Superior temporal gyrus (tissue), 1 donor: ENCODE results near the gene GPATCH1.
A peak's percentile ranks its signal among the peaks of the same experiment; 100 is the strongest.
"Not testable (repeated sequence)": the region's sequence is repeated elsewhere in the genome, so short reads cannot be mapped to it uniquely, and the experiment has no call there.

Source experiments
- DNase-seq: peaks from one replicate; pipeline ENCODE4 v3.0.0-alpha.2; 2016; ENCODE audit errors: extremely low spot score

GPATCH1 gene

GRCh38 chr19:33080761-33081681 lies at the start of gene GPATCH1:
Gene GPATCH1 (plus strand): TSS chr19:33081181. CDS start chr19:33081194, 13 bp downstream.
- DNase-seq, result peak; percentile 89

GRCh38 chr19:33032218-33032781 lies 48.7 kb upstream of the GPATCH1 start:
- DNase-seq, result no peak

- DNase-seq, result no peak
Observed at GRCh38 chr19:33035461-33035860, 45.5 kb upstream of the GPATCH1 start.

GRCh38 chr19:33036370-33037167 lies 44.4 kb upstream of the GPATCH1 start:
- not testable (repeated sequence) for DNase-seq

GRCh38 chr19:33037168-33038025 lies 43.6 kb upstream of the GPATCH1 start:
- not testable (repeated sequence) for DNase-seq

GRCh38 chr19:33039108-33039599 lies 41.8 kb upstream of the GPATCH1 start:
- no peak for DNase-seq

- no peak for DNase-seq
Observed at GRCh38 chr19:33039815-33040214, 41.2 kb upstream of the GPATCH1 start.

- DNase-seq, result peak; percentile 16
Observed at GRCh38 chr19:33040994-33041827, 39.8 kb upstream of the GPATCH1 start.

GRCh38 chr19:33041828-33042160 lies 39.2 kb upstream of the GPATCH1 start:
- DNase-seq, result not testable (repeated sequence)

- no peak for DNase-seq
Observed at GRCh38 chr19:33047422-33047821, 33.6 kb upstream of the GPATCH1 start.

- DNase-seq, result no peak
Observed at GRCh38 chr19:33048806-33049676, 31.9 kb upstream of the GPATCH1 start.

GRCh38 chr19:33050110-33050509 lies 30.9 kb upstream of the GPATCH1 start:
- no peak for DNase-seq

- DNase-seq, result no peak
Observed at GRCh38 chr19:33052352-33052972, 28.5 kb upstream of the GPATCH1 start.

- no peak for DNase-seq
Observed at GRCh38 chr19:33054623-33055022, 26.4 kb upstream of the GPATCH1 start.

- peak; percentile 18 for DNase-seq
Observed at GRCh38 chr19:33055718-33056117, 25.3 kb upstream of the GPATCH1 start.

GRCh38 chr19:33060586-33060985 lies 20.4 kb upstream of the GPATCH1 start:
- DNase-seq, result no peak

- no peak for DNase-seq
Observed at GRCh38 chr19:33062902-33063301, 18.1 kb upstream of the GPATCH1 start.

- peak; percentile 13 for DNase-seq
Observed at GRCh38 chr19:33063356-33063752, 17.6 kb upstream of the GPATCH1 start.
